Mucosa of descending colon (tissue), 3 donors: Measurements from ENCODE around the gene OGA. TPM values are rescaled to one million over a fixed set of nuclear protein-coding genes. Genes with fewer than 3 reads are reported as not detected.

Experiments used
- ATAC-seq: fragments of 200-7000 bp; cut with Tn5 transposase; one replicate; pipeline ENCODE4 v1.9.1; 2020; ENCODE audit warnings: mild to moderate bottlenecking, moderate library complexity
- DNase-seq, 3 donors: peaks; one replicate each; pipeline ENCODE4 v3.0.0-alpha.2; 2020
- H3K36me3 ChIP-seq: fragments of 200-600 bp; one replicate; pipeline ENCODE4 v1.8.0; 2021; ENCODE audit warnings: low read depth, mild to moderate bottlenecking
- H3K4me1 ChIP-seq: fragments of 200-600 bp; one replicate; pipeline ENCODE4 v1.8.0; 2021; ENCODE audit warnings: low read depth, mild to moderate bottlenecking
- H3K4me3 ChIP-seq: fragments of 200-600 bp; one replicate; pipeline ENCODE4 v1.8.0; 2021; ENCODE audit warnings: mild to moderate bottlenecking
- H3K9me3 ChIP-seq: fragments of 200-600 bp; one replicate; pipeline ENCODE4 v1.8.0; 2021; ENCODE audit warnings: mild to moderate bottlenecking
- CTCF ChIP-seq: fragments of 200-600 bp; IDR thresholded peaks from one replicate; pipeline ENCODE4 v1.8.0; 2022; ENCODE audit warnings: antibody characterized with exemption, mild to moderate bottlenecking
- intact Hi-C, 2 donors: fragments of 100-400 bp; cut with DNase I in 1 of 2; cut with micrococcal nuclease in 1 of 2; formaldehyde crosslinking; loops; one replicate each; pipeline versions ENCODE4 v1.11.0 to v1.11.1; 2022; cut with DNase I, micrococcal nuclease
- total RNA-seq, 3 donors: library from RNA; stranded (reverse); fragmentation: NEBNext Ultra II Directional in 2 of 3; extraction: Animal tissue kit (Norgen Biotek cat#: 25700) in 2 of 3; gene quantifications; one replicate each; pipeline versions ENCODE4 v1.2.1 to v1.2.4, GENCODE V29; 2021 to 2023
- donor health status: DM: no; HTN: no; CAD: no; lungs with moderate emphysema.
- donor health status: DM: no; HTN: no; CAD: no.
- donor health status: DM: no; HTN: yes; CAD: no.

The OGA gene
- total RNA-seq, 3 donors from 2014 or later, result 80.8 to 112 (median 110) TPM

- ATAC-seq (no peak), DNase-seq (no peak)
- Histone ChIP-seq H3K9me3 (no peaks in the 10 kb centered on the region), H3K36me3 (peaks cover 7% of the 10 kb centered on the region), H3K4me1 (peaks cover 12% of the 10 kb centered on the region), H3K4me3 (no peak overlapping the region)
- no peak for TF ChIP-seq CTCF
- intact Hi-C loops, result no loop called here
These were observed 3.7 kb downstream of the OGA start for GRCh38 chr10:101814466-101815071.

- H3K9me3 ChIP-seq, result no peaks in the 10 kb centered on the region
- ATAC-seq (no peak), DNase-seq (no peak)
- intact Hi-C loops, result no loop called here
- no peak overlapping the region for H3K4me3 ChIP-seq
- peaks cover 7% of the 10 kb centered on the region for H3K36me3 ChIP-seq
- peaks cover 9% of the 10 kb centered on the region for H3K4me1 ChIP-seq
- TF ChIP-seq CTCF, result no peak
These were observed 5.6 kb downstream of the OGA start for GRCh38 chr10:101812606-101813005.

GRCh38 chr10:101807158-101807557 lies 11.1 kb downstream of the OGA start:
- ATAC-seq (no peak), DNase-seq (no peak)
- no peaks in the 10 kb centered on the region for H3K4me1 ChIP-seq
- H3K36me3 ChIP-seq, result peaks cover 7% of the 10 kb centered on the region
- no peak overlapping the region for H3K4me3 ChIP-seq
- no peaks in the 10 kb centered on the region for H3K9me3 ChIP-seq
- intact Hi-C loops, result no loop called here
- TF ChIP-seq CTCF, result no peak

- no peak for TF ChIP-seq CTCF
- intact Hi-C loops, result no loop called here
- no peaks in the 10 kb centered on the region for H3K9me3 ChIP-seq
- H3K36me3 ChIP-seq, result no peaks in the 10 kb centered on the region
- H3K4me1 ChIP-seq, result no peaks in the 10 kb centered on the region
- no peak overlapping the region for H3K4me3 ChIP-seq
- ATAC-seq (no peak), DNase-seq (no peak)
These were observed 14.7 kb downstream of the OGA start for GRCh38 chr10:101803511-101803910.

- intact Hi-C loops, result no loop called here
- ATAC-seq (no peak), DNase-seq (no peak)
- Histone ChIP-seq H3K9me3 (no peaks in the 10 kb centered on the region), H3K36me3 (peaks cover 12% of the 10 kb centered on the region), H3K4me1 (no peaks in the 10 kb centered on the region), H3K4me3 (no peak overlapping the region)
- no peak for TF ChIP-seq CTCF
These were observed 20.7 kb downstream of the OGA start for GRCh38 chr10:101797403-101798059.
